NCI-H748 (cell line): ENCODE measurements around the gene CADM1.

Experiments used
- DNase-seq: peaks from one replicate; lab custom pipeline; 2025; ENCODE audit not compliant: unreplicated experiment; lab: John Stamatoyannopoulos, UW

CADM1 gene

DNA sequence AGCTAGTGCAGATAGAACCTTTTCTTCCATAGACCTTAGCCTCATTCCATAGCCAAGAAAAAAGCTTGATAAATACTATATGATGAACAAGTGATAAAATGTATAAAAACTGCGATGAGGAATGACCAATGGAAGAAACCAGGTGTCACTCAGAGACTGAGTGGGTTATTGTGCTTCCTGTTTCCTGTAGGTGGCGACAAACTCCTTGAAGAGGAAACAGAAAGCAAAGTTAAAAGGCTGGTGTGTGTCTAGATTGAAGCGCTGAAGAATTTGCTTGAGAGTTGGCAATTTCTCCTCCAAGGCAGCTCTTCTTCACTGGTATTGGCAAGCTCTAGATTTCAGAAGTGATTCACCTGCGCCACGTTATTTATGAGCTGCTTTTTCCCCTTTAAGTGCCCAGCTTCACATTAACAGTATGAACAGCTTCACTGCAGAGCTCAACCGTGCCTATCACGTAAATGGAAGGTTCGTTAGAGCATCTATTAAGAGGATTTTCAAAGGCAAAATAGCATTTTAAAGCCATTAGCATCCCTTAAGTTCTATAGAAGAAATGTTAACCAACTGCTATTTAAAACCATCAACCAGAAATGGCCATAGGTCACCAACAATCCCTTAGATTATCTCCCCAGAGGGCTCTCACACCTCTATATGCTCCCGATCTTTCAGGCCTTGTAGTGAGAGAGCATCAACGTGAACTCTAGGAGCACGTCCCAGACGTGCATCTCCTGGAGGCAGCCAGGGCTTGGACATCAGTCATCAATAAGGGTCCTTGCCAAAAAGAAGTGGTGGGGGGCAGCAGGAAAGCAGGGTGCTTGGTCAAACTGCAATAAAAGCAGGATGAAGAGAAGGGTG is 179.4 kb downstream of the CADM1 start:
- DNase-seq = peak; percentile 81

DNA sequence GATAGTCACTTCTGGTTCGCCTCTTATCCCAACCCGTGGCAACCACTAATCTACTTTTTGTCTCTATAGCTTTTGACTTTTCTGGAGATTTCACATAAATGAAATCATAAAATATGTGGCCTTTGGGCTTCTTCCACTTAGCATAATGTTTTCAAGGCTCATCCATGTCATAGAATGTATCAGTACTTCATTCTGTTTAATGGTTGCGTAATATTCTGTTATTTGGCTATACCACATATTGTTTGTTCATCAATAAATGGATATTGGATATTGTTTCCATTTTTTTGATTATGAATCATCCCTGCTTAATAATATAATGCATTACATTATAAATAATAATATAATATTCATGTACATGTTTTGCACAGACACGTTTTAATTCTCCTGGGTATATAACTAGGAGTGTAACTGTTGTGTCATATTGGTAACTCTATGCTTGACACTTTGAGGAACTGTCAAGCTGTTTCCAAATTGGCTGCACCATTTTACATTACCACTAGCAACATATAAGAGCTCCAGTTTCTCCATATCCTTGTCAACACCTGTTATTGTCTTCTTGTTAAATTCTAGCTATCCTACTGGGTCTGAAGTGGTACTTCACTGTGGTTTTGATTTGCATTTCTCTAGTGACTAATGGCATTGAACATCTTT is 181.5 kb downstream of the CADM1 start:
- DNase-seq = no peak

DNA sequence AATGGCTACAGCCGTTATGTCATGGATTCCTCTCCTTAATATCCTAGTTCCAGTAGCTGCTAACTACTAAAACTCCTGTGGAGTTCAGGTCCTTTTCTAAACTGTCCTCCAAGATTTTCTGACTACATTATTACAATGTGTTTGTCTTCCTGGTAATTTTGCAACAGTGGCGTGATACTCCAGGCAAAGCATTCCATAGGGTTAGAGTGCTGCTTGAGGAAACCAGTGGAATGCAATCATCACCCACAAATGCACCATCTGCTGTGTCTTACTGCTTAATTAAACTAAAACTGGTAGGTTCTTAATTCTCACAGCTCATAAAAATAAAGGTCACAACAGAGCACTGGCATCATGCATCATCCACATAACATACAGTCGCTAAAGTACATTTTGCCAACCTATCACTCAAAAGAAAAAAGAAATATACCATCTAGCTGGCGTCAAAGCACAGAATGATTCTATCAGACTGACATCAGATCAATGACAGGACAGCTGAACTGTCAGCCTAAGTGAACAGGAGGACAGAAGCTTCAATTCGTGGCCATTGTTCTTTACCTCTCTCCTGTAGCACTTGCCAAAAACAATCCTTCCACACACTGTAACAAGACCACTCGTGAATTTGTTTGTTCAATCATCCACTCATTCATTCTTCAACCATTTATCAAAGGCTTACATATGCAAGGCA is 182.5 kb downstream of the CADM1 start:
- no peak for DNase-seq

DNA sequence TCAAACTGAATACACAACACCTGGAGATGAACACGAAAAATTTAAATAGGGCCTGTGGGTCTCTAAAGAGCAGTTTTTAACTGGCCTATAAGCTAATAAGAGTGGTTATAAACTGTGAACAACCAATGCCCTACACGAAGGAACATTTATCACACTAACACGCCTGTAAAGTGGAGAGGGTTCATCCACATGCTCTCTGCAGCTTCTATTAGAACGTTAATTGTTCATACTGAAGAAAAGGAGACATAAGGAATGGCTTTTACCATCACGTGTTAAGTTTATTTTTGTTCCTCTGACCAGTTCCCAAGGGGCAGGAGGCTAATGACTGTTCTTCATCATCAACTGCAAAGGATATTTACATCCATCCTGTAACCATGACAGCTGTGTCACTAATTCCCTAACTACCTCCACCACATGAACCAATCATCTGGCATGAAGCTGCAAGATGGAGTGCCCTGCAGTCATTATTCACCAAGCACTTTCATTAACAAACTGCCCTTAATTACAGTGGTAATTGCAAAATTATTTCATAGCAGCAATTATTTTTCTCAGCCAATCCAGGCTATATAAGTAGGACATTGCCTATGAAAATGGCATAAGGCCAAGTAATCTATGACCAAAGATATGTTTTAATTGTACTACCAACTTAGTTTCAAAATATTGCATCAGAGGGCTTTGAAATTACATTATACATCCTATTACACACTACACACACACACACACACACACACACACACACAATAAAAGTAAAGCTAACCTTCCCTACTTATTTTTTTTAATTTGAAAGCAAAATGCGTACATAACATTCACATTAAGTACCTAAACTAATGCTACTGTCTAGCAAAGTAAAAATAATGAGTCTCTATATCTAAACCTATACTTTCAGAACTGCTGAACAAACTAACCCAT is 186.7 kb downstream of the CADM1 start:
- DNase-seq = peak; percentile 91

DNA sequence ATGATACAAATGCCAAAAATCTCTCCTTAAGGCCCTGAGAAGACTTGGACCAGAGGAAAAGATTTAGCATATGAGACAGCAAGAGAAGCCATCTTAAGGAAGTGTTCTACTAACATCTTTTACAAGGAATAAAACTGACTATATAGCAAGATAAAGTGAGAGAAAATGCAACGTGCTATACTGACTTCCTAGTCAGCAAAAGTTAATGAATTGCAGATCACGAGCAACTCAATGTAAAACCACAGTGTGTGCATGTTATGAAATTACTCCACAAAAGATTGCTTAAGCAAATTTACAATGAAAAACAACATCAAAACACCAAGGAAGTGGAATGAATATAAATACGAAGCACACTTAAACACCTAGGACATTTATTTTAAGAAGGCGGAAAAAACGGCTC is 187.5 kb downstream of the CADM1 start:
- no peak for DNase-seq

DNA sequence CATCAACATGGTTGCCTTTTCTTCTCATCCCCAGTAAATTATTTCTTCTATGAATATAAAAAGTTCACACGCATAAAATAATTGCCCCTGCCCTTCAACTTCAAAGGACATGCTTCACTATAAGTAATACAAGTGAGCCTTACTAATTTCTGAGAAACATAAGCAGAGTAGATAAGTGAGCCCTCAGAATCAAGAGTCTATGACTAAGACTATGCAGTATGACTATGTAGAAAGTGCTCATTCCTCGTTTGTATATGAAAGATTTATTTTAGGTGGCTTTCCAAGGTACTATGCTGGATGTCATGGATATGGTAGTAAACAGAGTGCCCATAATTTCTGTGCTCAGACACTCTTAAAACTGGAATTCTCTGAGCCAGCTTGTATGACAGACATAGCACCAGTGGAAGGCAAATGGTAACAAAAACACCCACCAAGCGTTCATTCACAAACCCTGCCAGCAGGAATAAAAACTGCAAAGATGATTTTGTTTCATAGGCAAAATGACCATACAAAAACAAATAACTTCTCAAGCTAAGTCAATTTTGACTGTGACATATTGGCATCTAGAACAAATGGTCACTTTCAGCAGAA is 189.8 kb downstream of the CADM1 start:
- no peak for DNase-seq

DNA sequence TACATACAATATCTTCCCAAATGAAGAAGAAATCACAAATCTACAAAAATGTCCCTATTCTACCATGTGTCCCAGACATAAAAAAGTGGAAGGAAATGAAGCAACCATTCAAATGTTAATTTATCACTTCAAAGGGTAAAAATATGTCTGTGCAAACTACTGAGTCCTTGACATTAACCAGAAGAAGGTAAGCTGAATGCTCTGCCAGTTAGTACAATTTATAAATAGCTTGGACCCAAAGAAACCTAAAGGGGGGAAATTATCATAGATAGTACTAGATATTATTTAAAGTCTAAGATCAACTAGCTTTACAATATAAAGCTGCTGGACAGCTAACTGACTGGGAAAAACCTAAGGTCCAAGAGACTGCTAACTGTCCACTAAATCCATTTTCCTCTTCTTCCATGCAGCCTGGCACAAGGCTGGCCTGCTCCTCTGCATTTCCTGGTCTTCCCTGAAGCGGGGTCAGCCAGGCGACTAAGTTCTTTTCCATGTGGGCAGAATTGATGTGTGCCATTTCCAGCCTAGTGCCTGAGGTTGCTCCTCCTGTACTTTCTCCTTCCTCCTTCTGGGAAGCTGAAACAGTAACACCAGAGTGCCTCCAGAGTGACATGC is 190.9 kb downstream of the CADM1 start:
- DNase-seq = no peak

DNA sequence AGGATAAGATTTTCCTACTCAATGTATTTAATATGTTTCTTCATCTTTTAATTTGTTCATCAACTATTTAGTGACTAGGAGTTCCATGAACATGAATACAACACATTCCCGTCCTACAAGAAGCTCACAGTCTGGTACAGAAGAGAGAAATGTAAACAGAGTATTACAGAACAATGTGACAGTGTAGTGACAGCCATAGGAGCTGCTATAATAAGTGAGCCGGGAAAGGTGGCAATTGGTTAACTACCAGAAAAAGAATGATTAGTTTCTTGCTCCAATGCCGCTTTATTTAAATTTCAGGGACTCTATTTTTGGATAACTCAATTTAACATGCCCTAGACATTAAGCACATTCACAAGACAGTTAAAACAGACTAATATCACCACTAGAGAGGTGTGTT is 192.3 kb downstream of the CADM1 start:
- DNase-seq = no peak

DNA sequence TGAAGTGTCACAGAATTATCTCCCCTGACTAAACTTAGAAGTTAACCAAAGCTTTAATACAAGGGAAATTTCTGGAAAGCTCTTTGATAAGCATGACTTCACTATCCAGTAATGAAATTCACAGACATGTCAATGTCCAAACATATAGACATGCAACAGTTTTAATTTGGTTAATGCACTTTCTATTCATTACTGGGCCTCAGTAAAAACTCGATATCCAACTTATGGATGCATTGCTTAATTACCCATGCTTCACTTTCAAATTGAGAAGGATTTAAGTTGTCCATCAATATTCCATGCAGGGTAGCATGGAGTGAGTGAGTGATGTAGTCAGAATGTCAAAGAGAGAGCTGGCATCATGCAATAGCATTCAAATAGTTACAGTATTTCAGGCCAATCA is 197.5 kb downstream of the CADM1 start:
- DNase-seq = no peak

DNA sequence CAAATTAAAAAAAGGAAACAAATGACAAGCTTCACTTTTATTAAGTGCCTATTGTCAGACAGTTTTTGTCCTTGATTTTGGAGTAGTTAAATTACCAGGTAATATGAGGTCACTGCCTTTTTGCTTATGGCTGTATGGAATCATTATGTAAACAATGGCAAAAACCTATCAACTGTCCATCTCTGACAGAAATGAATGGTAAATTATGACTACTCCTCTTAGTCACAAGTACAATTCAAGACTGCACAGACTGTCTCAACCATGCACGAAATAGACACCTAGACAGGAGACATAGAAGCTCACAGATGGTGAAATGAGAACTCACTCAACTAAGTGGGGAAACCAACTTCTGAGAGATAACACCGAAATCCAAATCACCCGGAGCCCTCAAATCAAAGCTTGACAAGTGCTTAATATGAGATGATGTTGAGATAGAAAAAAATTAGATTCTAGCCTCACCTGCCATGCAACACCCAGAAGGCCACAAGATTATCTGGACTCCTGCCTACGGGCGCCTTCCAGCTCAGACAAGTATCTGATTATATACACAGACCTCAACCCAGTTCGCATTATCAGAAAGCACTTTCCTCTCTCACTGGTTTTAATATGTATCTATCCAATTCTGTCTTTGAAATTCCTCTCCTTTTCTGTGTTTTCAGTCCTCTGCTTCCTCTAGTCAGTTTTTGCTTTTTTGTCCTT is 199.3 kb downstream of the CADM1 start:
- peak; percentile 8 for DNase-seq

DNA sequence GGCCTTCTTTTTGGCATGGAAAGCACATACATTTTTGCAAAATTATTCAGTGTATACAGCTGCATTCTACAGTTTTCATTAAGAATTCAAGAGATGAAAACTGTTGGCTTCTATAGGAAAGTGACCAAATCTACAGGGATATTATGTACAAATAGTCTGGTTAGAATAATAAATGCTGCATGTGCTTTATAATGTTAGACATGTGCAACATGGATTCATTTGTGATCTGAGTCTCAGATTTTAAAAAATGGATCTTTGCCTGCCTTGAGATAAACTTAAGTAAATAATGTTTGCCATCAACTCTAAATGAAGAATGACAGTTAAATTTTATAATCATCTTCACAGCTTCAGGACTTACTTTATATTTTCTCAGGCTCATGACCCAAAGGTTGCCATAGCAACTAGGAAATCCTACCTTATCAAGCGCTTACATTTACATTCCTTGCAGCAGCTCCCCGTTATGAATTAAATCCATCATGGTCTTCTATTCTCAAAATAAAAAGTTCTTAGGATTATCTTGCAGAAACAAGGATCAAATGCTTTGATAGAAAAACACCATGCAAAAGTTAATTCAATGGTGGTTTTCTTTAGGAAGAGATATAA is 200.2 kb downstream of the CADM1 start:
- DNase-seq = peak; percentile 10

DNA sequence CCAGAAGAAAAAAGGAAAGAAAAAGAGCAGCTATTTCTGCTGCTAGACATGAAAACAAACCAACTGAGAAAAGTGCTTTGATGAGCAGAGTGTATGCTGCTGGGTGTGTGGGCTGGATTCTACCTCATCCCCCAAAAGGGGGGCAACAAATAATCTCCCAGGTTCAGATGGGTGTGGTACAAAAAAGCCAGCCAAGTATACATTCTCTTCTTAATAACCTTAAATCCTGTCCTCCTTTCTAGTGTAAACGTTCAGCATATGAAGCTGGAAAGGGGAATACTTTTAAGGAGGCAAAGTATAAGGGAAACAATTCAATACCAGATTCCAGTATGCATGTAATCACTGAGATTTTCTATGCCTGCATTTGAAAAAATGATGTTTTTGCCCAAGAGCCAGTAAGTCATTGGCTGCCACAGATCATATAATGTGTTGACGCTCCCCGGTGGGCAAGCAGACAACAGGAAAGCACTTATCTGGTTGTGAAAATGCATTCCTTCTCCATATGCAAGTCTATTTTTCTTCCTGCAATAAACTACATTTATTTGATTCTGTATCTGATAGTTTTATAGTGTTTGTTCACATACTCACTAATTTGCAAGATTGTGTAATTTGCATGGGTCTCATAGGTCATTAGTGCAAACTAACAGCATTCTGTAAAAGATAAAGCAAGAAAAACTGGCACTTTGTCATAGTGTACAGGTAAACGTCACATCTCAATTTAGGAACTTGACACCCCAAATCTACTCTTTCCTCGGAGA is 201.1 kb downstream of the CADM1 start:
- DNase-seq = no peak

DNA sequence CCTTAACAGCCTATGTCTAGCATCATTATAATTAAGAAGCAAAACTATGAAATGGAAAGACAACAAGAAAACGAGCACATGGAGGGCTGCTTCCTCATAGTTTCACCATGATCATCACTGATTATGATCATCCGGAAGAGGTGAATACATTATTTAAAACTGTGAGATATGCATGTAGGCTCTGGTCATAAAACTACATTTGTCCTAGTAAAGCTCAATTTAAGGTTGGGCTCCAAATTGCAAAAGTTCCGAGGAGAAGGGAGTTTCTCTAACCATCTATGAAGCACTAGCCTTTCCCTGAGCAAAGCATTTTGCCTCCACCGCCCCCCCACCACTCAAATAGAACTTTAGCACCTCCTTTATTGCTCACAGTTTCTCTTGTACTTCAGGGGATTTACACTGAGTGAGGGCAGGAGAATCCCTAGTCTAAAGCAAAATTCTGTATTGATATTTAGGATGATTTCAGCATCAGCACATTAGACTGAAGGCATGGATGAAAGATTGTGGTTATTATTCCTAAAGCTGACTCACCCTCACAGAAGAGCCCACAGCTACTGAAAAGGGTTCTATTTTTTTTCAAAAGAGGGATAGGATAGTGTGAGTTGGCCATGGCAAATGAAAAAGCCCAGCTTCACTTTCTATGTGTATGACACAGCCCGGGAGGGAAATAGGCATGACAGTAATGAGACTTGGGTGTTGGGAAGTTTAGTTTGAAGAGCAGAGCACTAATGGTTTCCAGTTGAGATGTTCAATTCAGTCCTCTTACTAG is 203.4 kb downstream of the CADM1 start:
- no peak for DNase-seq

DNA sequence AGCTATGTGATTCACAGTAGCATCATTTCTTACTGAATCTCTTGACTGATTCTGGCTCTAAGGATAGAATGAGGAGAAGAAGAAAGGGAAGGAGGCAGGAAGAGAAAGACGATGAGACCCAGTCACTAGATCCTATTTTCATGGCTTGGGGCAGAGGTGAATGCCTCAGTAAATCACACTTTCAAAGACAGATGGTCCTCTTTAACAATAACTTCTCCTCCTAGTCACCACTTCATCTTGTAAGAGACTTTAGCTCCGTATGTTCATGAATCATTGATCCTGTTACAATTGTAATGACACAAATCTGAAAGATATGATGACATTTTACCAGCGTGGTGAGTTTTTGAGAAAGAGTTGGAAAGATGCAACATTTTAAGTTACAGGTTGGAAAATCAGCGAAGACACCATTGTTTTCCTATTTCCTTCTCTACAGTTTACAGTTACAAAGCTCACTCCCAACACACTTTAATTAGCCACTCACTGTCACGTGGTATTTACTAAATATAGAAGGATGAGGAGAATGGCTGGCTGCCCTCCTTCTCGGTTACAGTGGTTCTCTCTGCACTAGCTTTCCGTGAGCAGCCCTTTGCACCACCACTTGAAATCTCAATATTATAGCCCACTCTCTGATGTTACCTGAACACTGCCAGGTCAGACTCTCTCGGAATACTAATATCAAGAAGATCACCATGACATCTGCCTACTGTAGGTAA is 205.8 kb downstream of the CADM1 start:
- DNase-seq = no peak

DNA sequence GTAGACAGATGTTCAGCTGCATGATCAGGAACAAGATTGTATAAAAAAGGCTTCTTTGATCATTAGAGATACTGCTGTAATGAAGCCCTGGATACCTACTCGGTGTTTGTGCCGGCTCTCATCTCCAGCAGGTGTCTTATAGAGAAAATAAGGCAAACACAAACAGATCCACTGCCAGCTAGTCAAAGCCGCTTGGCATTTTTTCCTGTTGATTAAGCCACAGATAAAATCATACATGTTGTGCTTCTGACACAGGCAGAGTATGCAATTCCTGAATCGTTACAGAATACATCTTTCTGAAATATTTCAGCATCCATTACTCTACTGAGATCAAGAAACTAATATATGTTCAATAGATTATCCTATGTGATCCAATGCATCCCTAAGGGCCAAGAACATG is 206.9 kb downstream of the CADM1 start:
- DNase-seq = peak; percentile 44

DNA sequence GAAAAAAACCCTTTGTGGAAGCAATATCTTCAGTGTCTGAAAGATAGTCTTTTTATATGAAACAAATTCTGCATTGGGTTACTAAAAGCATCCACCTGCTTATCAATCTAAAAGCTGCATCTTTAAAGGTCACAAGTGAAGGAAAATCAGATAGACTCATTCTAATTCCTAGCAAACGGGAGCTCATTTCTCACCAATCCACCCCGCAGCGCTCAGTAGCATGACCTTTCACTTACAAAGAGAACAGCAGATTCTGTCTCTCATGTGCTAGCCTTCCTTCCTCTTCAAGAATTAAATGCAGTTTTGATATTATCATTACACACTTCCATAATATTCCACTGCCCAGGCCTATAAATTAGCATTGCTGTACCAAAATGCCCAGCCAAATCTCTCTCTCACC is 212.9 kb downstream of the CADM1 start:
- DNase-seq = no peak

DNA sequence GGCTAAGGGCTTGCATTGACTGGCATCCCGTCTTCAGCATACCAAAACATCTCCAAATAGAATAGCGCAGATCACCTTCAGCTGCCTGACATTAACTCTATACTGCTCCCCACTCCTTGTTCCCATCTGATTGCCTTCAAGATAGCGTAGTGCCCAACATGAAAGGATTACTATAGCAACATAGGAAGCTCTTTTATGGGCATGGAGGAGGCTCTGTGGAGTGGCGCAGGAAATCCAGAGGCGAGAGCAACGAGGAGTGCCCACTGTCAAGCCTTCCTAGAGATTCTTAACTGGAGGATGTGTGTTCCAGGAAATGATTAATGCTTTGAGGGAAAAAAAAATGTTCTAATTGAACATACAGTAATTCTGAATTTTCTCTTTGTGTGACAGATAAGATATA is 213.3 kb downstream of the CADM1 start:
- DNase-seq = peak; percentile 4
